Measurements from ENCODE around the gene PLEK. TPM values are rescaled to one million over a fixed set of nuclear protein-coding genes. Genes with fewer than 3 reads are reported as not detected.

Gene PLEK
- total and polyA plus RNA-seq, 3 donors from 2014 or later: 1.7 to 9.2 (median 2.4) TPM

GRCh38 chr2:68416081-68416675 is 51.1 kb downstream of the PLEK start:
- Histone ChIP-seq H3K4me3 (no peak overlapping the region), H3K27me3 (no peaks in the 10 kb centered on the region), H3K4me1 (no peaks in the 10 kb centered on the region), H3K36me3 (ENCODE audit: low read depth, missing control alignments) (no peaks in the 10 kb centered on the region), H3K9me3 (no peaks in the 10 kb centered on the region), H3K27ac (no peak overlapping the region)
- intact Hi-C loops (cut with DNase I; ENCODE audit: low total_unique reads): no loop called here
- DNase-seq: no peak
- WGBS, 2 donors: 92 to 100% methylated on average over 6 to 9 of the region's 9 CpGs
- TF ChIP-seq POLR2A (IDR thresholded peaks at IDR 0.05) (no peak), CTCF (IDR thresholded peaks at IDR 0.05) (no peak)

GRCh38 chr2:68417926-68418325 is 52.8 kb downstream of the PLEK start:
- TF ChIP-seq CTCF (IDR thresholded peaks at IDR 0.05) (no peak), POLR2A (IDR thresholded peaks at IDR 0.05) (no peak)
- DNase-seq: no peak
- Histone ChIP-seq H3K4me1 (no peaks in the 10 kb centered on the region), H3K27me3 (no peaks in the 10 kb centered on the region), H3K36me3 (ENCODE audit: low read depth, missing control alignments) (no peaks in the 10 kb centered on the region), H3K27ac (no peak overlapping the region), H3K9me3 (no peaks in the 10 kb centered on the region), H3K4me3 (no peak overlapping the region)
- 38 to 56% methylated on average over 1 of the region's 1 CpG for WGBS, 2 donors
- intact Hi-C loops (cut with DNase I; ENCODE audit: low total_unique reads): no loop called here

- Histone ChIP-seq H3K4me1 (no peaks in the 10 kb centered on the region), H3K36me3 (ENCODE audit: low read depth, missing control alignments) (no peaks in the 10 kb centered on the region), H3K27me3 (no peaks in the 10 kb centered on the region), H3K4me3 (no peak overlapping the region), H3K9me3 (no peaks in the 10 kb centered on the region), H3K27ac (no peak overlapping the region)
- TF ChIP-seq CTCF (IDR thresholded peaks at IDR 0.05) (no peak), POLR2A (IDR thresholded peaks at IDR 0.05) (no peak)
- DNase-seq: no peak
- intact Hi-C loops (cut with DNase I; ENCODE audit: low total_unique reads): no loop called here
- 58 to 61% methylated on average over 1 of the region's 1 CpG for WGBS, 2 donors
Measured at GRCh38 chr2:68418419-68418818, 53.3 kb downstream of the PLEK start.

- 79 to 100% methylated on average over 3 of the region's 3 CpGs for WGBS, 2 donors
- H3K4me3 ChIP-seq: no peak overlapping the region
- H3K27me3 ChIP-seq: no peaks in the 10 kb centered on the region
- no peaks in the 10 kb centered on the region for H3K36me3 ChIP-seq (ENCODE audit: low read depth, missing control alignments)
- no peak for DNase-seq
- no peaks in the 10 kb centered on the region for H3K4me1 ChIP-seq
- H3K9me3 ChIP-seq: no peaks in the 10 kb centered on the region
- TF ChIP-seq POLR2A (IDR thresholded peaks at IDR 0.05) (no peak), CTCF (IDR thresholded peaks at IDR 0.05) (no peak)
- intact Hi-C loops (cut with DNase I; ENCODE audit: low total_unique reads): no loop called here
- H3K27ac ChIP-seq: no peak overlapping the region
Measured at GRCh38 chr2:68418855-68419254, 53.8 kb downstream of the PLEK start.

- H3K9me3 ChIP-seq: no peaks in the 10 kb centered on the region
- no peaks in the 10 kb centered on the region for H3K4me1 ChIP-seq
- WGBS, 2 donors: 84 to 91% methylated on average over 3 of the region's 3 CpGs
- DNase-seq: no peak
- TF ChIP-seq POLR2A (IDR thresholded peaks at IDR 0.05): no peak
- no peak for TF ChIP-seq CTCF (IDR thresholded peaks at IDR 0.05)
- H3K27ac ChIP-seq: no peak overlapping the region
- H3K4me3 ChIP-seq: no peak overlapping the region
- H3K36me3 ChIP-seq (ENCODE audit: low read depth, missing control alignments): no peaks in the 10 kb centered on the region
- intact Hi-C loops (cut with DNase I; ENCODE audit: low total_unique reads): no loop called here
- H3K27me3 ChIP-seq: no peaks in the 10 kb centered on the region
Measured at GRCh38 chr2:68420254-68420910, 55.3 kb downstream of the PLEK start.
